PFSK-1 (cell line): ENCODE results near the gene TBC1D22A.

Experiments
- FOXP2 ChIP-seq: optimal IDR thresholded peaks from 2 replicates; pipeline ENCODE3; 2011; ENCODE audit warnings: borderline replicate concordance, control low read depth, inconsistent platforms; ENCODE audit not compliant: insufficient read depth; ENCODE audit errors: extremely low read length, extremely low read depth
- POLR2AphosphoS5 ChIP-seq: IDR thresholded peaks from 2 replicates; pipeline ENCODE4 v1.6.1; 2012; ENCODE audit warnings: low read depth, mild to moderate bottlenecking, control low read depth, low read length, moderate library complexity
- REST ChIP-seq, 2 experiments: IDR thresholded peaks; 2 replicates each; pipeline versions ENCODE4 v1.6.1 to v1.8.0; 2011 to 2012; ENCODE audit warnings: low read depth in 2 of 2, low read length in 2 of 2, control low read depth in 1 of 2, inconsistent platforms in 1 of 2, mild to moderate bottlenecking in 1 of 2, moderate library complexity in 1 of 2; ENCODE audit not compliant: insufficient read depth in 1 of 2
- TAF1 ChIP-seq: IDR thresholded peaks from 2 replicates; pipeline ENCODE4 v1.6.1; 2012; ENCODE audit warnings: low read length, control low read depth, borderline replicate concordance; ENCODE audit not compliant: insufficient read depth

- TF ChIP-seq POLR2AphosphoS5 (no peak), REST (IDR thresholded peaks at IDR 0.05; ENCODE audit: insufficient read depth in 1 of 2, low read depth in 2 of 2, low read length in 2 of 2) (no peak), FOXP2 (no peak), TAF1 (no peak)
These were observed 447.7 kb downstream of the TBC1D22A start for GRCh38 chr22:47210112-47210657.
